Glomerular endothelial cell (primary cell): ENCODE data around the gene TNFSF10. TPM values are rescaled to one million over a fixed set of nuclear protein-coding genes. Genes with fewer than 3 reads are reported as not detected.

Experiments
- DNase-seq: peaks from one replicate; pipeline ENCODE4 v3.0.0-alpha.2; 2011; ENCODE audit warnings: low read depth, low spot score; ENCODE audit errors: extremely low read depth
- total RNA-seq: library from RNA; depleted of rRNA; stranded (reverse); fragments of >200 nt; gene quantifications from 2 replicates; pipeline ENCODE4 v1.2.3, GENCODE V29; 2015

The TNFSF10 gene
- total RNA-seq, 1 donor from 2014 or later, result 74.6 TPM

- DNase-seq, result no peak
Measured at GRCh38 chr3:172461530-172462138, 61.6 kb downstream of the TNFSF10 start.

DNA sequence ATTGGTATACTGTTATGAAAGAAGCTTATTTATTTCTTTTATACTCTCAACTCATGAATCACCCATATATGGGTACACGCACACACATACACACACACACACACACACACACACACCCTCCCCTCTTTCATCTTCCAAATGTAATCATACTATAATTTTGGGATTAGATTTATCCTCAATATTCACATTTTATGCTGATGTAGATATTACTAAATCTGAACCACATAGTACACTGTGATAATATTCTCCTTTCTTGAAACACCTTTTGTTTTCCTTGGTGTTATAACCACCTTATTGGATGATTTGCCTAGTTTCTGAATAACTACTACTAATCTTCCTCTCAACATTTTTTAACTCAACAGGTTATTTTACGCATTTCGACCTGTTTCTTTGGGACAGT lies 66.8 kb downstream of the TNFSF10 start:
- DNase-seq, result no peak

Other genes with a start within 250 kb of the TNFSF10 start
- gene GHSR, start 75.0 kb downstream of the TNFSF10 start, total RNA-seq, result not detected in 2 replicates
- 17.1 and 19.7 TPM in 2 replicates for gene NCEH1, start 187.6 kb upstream of the TNFSF10 start, total RNA-seq
- gene ECT2, start 227.3 kb upstream of the TNFSF10 start, total RNA-seq, result 23.0 and 27.4 TPM in 2 replicates